22Rv1 (cell line): ENCODE results near the gene LYPD6B.

Experiments
- H3K27ac ChIP-seq: fragments of 450-650 bp; 2 replicates; pipeline ENCODE4 v1.5.1; 2017
- ZFX ChIP-seq: fragments of 450-650 bp; IDR thresholded peaks from 2 replicates; pipeline ENCODE4 v1.6.1; 2017; ENCODE audit warnings: antibody characterized with exemption, borderline replicate concordance
- TF ChIP-seq, protein P1 (sequence below): fragments of 450-650 bp; IDR thresholded peaks from 2 replicates; pipeline ENCODE4 v1.5.1; 2017; ENCODE audit warnings: mild to moderate bottlenecking

LYPD6B gene

DNA sequence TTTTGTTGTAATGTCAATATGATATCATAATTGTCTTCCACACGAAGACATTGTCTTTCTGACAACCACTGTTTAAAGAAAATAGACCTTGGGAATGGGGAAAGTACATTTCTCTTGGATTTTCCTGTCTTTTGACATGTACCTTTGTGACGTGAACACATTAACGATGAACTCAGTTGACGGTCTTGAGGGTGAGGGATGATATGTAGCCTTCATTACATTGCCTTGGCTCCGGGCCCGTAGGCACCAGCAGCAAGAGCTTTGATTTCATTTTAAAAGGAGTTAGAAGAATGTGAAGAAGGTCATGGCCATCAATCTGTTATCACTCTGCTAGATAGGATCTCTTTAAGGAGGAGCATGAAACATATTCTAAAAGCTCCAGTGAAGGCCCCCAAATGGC lies 80.9 kb downstream of the LYPD6B start:
- no peak overlapping the region for H3K27ac ChIP-seq
- TF ChIP-seq, protein P1, sequence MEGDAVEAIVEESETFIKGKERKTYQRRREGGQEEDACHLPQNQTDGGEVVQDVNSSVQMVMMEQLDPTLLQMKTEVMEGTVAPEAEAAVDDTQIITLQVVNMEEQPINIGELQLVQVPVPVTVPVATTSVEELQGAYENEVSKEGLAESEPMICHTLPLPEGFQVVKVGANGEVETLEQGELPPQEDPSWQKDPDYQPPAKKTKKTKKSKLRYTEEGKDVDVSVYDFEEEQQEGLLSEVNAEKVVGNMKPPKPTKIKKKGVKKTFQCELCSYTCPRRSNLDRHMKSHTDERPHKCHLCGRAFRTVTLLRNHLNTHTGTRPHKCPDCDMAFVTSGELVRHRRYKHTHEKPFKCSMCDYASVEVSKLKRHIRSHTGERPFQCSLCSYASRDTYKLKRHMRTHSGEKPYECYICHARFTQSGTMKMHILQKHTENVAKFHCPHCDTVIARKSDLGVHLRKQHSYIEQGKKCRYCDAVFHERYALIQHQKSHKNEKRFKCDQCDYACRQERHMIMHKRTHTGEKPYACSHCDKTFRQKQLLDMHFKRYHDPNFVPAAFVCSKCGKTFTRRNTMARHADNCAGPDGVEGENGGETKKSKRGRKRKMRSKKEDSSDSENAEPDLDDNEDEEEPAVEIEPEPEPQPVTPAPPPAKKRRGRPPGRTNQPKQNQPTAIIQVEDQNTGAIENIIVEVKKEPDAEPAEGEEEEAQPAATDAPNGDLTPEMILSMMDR = no peak
- no peak for TF ChIP-seq ZFX

DNA sequence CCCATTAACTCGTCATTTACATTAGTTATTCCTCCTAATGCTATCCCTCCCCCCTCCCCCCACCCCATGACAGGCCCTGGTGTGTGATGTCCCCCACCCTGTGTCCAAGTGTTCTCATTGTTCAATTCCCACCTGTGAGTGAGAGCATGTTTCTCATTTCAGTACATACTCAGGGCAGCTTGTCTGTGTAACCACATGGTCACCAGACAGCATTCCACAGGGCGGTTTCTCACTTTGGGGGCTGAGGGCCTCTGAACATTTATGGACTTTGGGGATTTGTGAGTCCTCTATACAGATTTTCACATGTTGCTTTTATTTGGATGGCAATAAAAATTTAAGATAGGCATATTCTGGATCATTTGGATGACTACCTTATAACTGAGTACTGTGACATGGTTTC lies 84.0 kb downstream of the LYPD6B start:
- TF ChIP-seq, protein P1 = no peak
- TF ChIP-seq ZFX = no peak
- no peak overlapping the region for H3K27ac ChIP-seq

DNA sequence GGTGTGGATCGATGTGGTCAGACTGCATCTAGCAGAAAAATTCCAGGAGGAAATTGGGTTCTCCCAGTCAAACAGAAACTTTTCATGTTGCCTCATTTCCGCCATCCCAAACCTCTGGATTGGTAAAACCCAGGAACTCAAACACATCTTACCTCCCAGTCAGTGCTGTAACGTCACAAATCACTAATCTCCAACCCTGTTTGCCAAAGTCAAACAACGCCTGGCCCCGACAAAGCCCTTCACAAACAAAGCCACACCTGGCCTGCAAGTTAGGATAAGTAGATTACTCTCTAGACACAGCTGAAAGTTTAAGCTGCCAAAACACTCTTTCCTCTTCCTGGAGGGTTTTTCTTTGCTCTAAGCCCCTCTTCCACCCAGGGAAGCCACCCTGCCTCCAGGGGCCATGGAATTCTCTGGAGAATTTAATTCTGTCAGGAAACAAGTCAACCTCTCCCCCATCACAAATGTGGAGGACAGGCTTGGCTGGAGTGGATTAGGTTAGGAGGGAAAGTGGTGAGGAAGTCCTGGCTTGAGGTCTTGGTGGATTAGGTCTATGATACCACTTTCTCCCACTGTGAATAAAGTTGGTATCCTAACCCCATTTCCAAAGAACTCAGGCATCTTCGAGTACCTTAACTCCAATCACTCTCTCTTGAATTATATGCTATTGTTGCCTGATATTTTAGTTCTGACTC lies 86.7 kb downstream of the LYPD6B start:
- TF ChIP-seq ZFX = no peak
- TF ChIP-seq, protein P1 = no peak
- H3K27ac ChIP-seq = no peak overlapping the region

DNA sequence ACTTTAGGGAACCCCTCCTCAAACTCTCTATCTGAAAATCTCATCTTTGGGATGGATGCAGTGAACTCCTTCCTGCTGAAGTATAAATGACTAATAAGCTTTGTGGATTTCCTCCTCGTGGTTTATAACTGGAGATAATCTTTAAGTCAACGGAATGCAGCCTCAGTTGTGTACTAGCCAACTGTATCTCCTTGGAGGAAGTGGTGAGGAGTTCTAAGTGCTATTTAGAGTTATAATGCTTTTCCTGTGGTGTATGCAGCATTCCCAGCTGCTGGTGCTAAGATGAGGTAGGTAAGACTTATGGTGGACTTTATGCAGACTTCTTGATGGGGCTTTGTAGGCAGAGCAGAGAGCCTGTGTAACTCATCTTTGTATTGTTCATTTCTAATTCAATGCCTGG lies 90.9 kb downstream of the LYPD6B start:
- H3K27ac ChIP-seq = no peak overlapping the region
- TF ChIP-seq ZFX = no peak
- TF ChIP-seq, protein P1 = no peak

DNA sequence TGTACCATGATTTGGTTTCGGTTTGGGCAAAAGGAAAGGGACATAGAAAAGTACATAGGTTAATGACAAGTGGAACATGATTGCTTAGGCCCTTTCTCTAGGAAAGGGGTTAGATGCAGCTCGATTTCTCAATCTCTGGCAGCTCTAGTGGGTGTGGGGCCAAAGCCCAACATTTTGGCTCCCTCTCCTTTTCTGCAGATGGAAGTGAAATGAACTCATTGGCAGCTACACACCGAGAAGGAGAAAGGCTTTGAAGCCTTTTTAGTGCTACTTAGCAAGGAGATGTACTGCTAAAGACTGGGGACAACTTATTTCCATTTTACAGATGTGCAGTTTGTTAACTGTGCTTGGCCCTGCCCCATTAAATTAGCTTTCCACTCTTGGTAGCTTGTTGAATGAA lies 93.8 kb downstream of the LYPD6B start:
- H3K27ac ChIP-seq = no peak overlapping the region
- TF ChIP-seq, protein P1 = no peak
- TF ChIP-seq ZFX = no peak

DNA sequence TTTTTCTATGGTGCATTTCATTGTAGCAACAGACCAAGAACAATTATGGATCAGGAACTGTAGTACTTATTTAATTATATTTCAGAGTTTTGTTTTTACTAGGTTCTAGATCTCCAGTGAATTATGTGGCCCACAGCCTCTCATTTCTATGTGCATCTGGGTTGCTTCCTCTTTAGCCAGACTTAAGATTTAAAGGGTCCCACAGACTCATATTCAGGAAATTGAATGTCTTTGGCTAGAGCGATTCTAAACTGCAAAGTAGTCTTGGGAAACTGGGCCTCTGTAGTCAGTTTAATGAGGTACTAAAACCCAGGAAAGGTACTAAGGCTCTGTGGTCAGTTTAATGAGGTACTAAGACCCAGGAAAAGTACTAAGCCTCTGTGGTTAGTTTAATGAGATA lies 94.4 kb downstream of the LYPD6B start:
- TF ChIP-seq ZFX = no peak
- TF ChIP-seq, protein P1 = no peak
- no peak overlapping the region for H3K27ac ChIP-seq

DNA sequence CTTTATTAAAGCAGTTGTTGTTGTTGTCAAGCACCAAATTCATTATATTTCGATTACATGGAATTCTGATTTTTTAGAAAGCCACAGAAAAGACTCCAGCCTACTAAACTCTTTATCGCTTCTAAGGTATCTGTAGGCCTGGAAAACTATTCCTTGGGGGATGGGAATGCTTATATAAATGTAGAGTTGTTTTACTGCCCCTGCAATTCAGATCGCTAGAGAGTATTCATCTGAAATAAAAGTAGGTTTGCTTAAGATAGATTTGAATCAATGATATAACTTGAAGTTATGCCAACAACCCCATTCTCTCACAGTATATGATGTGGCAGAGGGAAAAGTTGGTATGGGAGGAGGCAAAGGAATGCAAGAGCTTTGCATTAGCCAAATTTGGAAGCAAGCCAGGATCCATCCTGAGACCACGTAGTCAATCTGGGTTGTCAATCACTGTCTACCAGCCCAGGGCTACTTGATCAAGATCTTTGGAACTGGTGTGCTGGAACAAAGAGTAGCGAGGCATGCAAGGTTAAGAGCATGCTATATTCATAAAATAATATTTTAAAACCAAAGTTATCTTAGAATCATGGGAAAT lies 95.9 kb downstream of the LYPD6B start:
- no peak overlapping the region for H3K27ac ChIP-seq
- TF ChIP-seq, protein P1 = no peak
- TF ChIP-seq ZFX = no peak
